ENCODE data around the gene EHMT1.

- TF ChIP-seq, protein P1, sequence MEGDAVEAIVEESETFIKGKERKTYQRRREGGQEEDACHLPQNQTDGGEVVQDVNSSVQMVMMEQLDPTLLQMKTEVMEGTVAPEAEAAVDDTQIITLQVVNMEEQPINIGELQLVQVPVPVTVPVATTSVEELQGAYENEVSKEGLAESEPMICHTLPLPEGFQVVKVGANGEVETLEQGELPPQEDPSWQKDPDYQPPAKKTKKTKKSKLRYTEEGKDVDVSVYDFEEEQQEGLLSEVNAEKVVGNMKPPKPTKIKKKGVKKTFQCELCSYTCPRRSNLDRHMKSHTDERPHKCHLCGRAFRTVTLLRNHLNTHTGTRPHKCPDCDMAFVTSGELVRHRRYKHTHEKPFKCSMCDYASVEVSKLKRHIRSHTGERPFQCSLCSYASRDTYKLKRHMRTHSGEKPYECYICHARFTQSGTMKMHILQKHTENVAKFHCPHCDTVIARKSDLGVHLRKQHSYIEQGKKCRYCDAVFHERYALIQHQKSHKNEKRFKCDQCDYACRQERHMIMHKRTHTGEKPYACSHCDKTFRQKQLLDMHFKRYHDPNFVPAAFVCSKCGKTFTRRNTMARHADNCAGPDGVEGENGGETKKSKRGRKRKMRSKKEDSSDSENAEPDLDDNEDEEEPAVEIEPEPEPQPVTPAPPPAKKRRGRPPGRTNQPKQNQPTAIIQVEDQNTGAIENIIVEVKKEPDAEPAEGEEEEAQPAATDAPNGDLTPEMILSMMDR (conservative IDR thresholded peaks at IDR 0.05; ENCODE audit: low read length) = no peak
- TF ChIP-seq EZH2phosphoT487 (IDR thresholded peaks at IDR 0.05; ENCODE audit: borderline replicate concordance, low read depth, low read length) = no peak
Observed at GRCh38 chr9:137680444-137681358, 61.9 kb downstream of the EHMT1 start.
